ENCODE results near the gene TC2N. TPM values are rescaled to one million over a fixed set of nuclear protein-coding genes. Genes with fewer than 3 reads are reported as not detected.

The TC2N gene
- total and polyA plus RNA-seq, 2 experiments from 2014 or later = 0.05 to 0.77 TPM

- no peak for TF ChIP-seq CTCF (IDR thresholded peaks at IDR 0.05; ENCODE audit: low read depth, low read length)
- Histone ChIP-seq H3K4me3 (no peak overlapping the region), H3K36me3 (no peaks in the 10 kb centered on the region), H3K9me3 (ENCODE audit: low read depth) (no peaks in the 10 kb centered on the region), H3K4me1 (ENCODE audit: low read depth) (no peaks in the 10 kb centered on the region), H3K27ac (no peak overlapping the region), H3K27me3 (peaks cover 24% of the 10 kb centered on the region)
- DNase-seq (ENCODE audit: low read depth in 1 of 2, low spot score in 1 of 2) = no peak
Measured at GRCh38 chr14:91831337-91831736, 36.0 kb downstream of the TC2N start.

- peak in 1 of 2 donors; percentile 13 for DNase-seq (ENCODE audit: low read depth in 1 of 2, low spot score in 1 of 2)
- H3K27ac ChIP-seq = no peak overlapping the region
- no peak for TF ChIP-seq CTCF (IDR thresholded peaks at IDR 0.05; ENCODE audit: low read depth, low read length)
Measured at GRCh38 chr14:91830777-91831176, 36.6 kb downstream of the TC2N start.

DNA sequence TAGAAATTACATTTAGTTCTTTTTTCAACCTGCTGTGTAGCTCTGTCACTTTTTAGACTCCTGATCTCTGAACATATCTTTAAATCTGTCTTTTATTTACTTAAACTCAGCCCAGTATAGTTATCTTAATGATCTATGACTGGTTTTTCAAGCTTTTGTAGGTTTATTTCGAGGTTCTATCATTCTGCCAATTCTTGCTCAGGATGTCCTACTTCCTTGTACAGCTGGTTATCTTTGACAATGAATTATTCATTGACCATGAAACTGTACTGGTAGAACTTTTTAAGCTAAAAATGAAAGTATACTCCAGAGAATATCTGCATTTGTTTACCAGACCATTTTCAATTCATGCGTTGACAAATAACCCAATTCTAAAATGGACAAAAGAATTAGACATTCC is 37.8 kb downstream of the TC2N start:
- no peak for DNase-seq (ENCODE audit: low read depth in 1 of 2, low spot score in 1 of 2)
- Histone ChIP-seq H3K27me3 (peaks cover 6% of the 10 kb centered on the region), H3K9me3 (ENCODE audit: low read depth) (no peaks in the 10 kb centered on the region), H3K4me3 (no peak overlapping the region), H3K27ac (no peak overlapping the region), H3K36me3 (no peaks in the 10 kb centered on the region), H3K4me1 (ENCODE audit: low read depth) (no peaks in the 10 kb centered on the region)
- no peak for TF ChIP-seq CTCF (IDR thresholded peaks at IDR 0.05; ENCODE audit: low read depth, low read length)

More at GRCh38 chr14:91830777-91831176, 36.6 kb downstream of the TC2N start:
- H3K9me3 ChIP-seq (ENCODE audit: low read depth) = no peaks in the 10 kb centered on the region
- no peaks in the 10 kb centered on the region for H3K36me3 ChIP-seq
- peaks cover 18% of the 10 kb centered on the region for H3K27me3 ChIP-seq
- H3K4me3 ChIP-seq = no peak overlapping the region
- H3K4me1 ChIP-seq (ENCODE audit: low read depth) = no peaks in the 10 kb centered on the region

DNA sequence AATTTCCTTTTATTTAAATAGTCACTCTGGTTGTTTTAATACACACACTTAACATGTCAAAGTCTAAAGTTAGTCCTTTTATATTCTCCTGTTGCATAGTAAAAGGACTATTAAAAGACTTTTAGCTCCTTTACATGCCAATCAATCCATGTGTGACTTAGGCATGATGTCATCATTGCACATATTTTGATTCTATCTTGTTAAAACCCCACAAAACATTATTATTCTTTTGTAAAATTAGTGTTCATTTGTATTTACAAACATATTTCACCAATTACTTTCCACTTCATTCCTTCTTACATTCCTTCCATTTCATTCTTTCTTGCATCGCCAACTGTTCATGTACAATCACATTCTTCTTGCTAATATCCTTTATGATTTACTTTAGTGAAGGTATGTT is 39.6 kb downstream of the TC2N start:
- no peak for TF ChIP-seq CTCF (IDR thresholded peaks at IDR 0.05; ENCODE audit: low read depth, low read length)
- Histone ChIP-seq H3K27ac (no peak overlapping the region), H3K4me3 (no peak overlapping the region), H3K27me3 (no peaks in the 10 kb centered on the region), H3K9me3 (ENCODE audit: low read depth) (no peaks in the 10 kb centered on the region), H3K36me3 (no peaks in the 10 kb centered on the region), H3K4me1 (ENCODE audit: low read depth) (no peaks in the 10 kb centered on the region)
- no peak for DNase-seq (ENCODE audit: low read depth in 1 of 2, low spot score in 1 of 2)

GRCh38 chr14:91817566-91818325 is 49.6 kb downstream of the TC2N start:
- H3K4me3 ChIP-seq = no peak overlapping the region
- TF ChIP-seq CTCF (IDR thresholded peaks at IDR 0.05; ENCODE audit: low read depth, low read length) = no peak

More at GRCh38 chr14:91817566-91818325, 49.6 kb downstream of the TC2N start:
- H3K27me3 ChIP-seq = no peaks in the 10 kb centered on the region
- no peak overlapping the region for H3K27ac ChIP-seq
- no peaks in the 10 kb centered on the region for H3K4me1 ChIP-seq (ENCODE audit: low read depth)
- no peaks in the 10 kb centered on the region for H3K36me3 ChIP-seq
- DNase-seq (ENCODE audit: low read depth in 1 of 2, low spot score in 1 of 2) = no peak
- no peaks in the 10 kb centered on the region for H3K9me3 ChIP-seq (ENCODE audit: low read depth)
